ENCODE results near the gene GPATCH8. TPM values are rescaled to one million over a fixed set of nuclear protein-coding genes. Genes with fewer than 3 reads are reported as not detected.

The GPATCH8 gene
- polyA plus RNA-seq, 1 donor (not counting 4 experiments of a cell fraction or from before 2014, with no cell fraction given): 15.1 TPM

DNA sequence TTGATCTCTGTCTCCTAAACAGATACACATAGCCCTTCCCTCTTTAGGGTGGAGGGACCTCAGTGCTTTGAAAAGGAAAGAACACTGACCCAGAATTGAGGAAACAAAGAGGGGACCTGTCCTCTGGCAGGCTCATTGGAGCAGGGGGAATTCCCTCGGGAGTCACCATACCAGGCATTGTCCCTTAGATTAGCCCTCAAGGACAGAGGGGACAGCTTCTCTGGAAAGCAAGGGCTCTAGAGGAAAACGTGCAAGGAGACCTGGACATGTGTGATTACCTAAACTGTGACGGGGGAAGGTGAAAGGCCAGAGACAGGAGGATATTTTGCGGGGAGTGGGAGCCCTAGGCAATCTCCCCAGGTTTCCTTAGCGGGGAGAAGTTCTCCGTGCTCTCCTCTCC lies 46.5 kb upstream of the GPATCH8 start:
- Histone ChIP-seq H3K4me3 (ENCODE audit: control insufficient read depth in 2 of 3, extremely low read depth in 1 of 3, insufficient read depth in 2 of 3, low read depth in 1 of 3, low read length in 3 of 3) (no peak overlapping the region), H3K9me1 (ENCODE audit: control insufficient read depth, extremely low read depth, insufficient read depth, low read length) (no peaks in the 10 kb centered on the region), H3K4me1 (ENCODE audit: control insufficient read depth, extremely low read depth, insufficient read depth, low read length) (peaks cover 29% of the 10 kb centered on the region), H3K36me3 (ENCODE audit: control insufficient read depth in 2 of 2, extremely low read depth in 1 of 2, insufficient read depth in 2 of 2, low read length in 2 of 2) (no peaks in the 10 kb centered on the region), H3K79me2 (ENCODE audit: control insufficient read depth, insufficient read depth, low read length) (no peaks in the 10 kb centered on the region), H3K27me3 (ENCODE audit: control insufficient read depth, extremely low read depth, insufficient read depth, low read length) (no peaks in the 10 kb centered on the region), H3K4me2 (ENCODE audit: control insufficient read depth, extremely low read depth, insufficient read depth, low read depth, low read length) (no peak overlapping the region), H2AFZ (ENCODE audit: control insufficient read depth, low read length) (no peak overlapping the region), H4K20me1 (ENCODE audit: control insufficient read depth, extremely low read depth, insufficient read depth, low read length) (no peaks in the 10 kb centered on the region), H3K9ac (ENCODE audit: control insufficient read depth, extremely low read depth, insufficient read depth, low read length) (no peak overlapping the region), H3K27ac (ENCODE audit: control insufficient read depth, insufficient read depth, low read length) (no peak overlapping the region), H3K9me3 (ENCODE audit: control insufficient read depth, low read depth, low read length) (no peaks in the 10 kb centered on the region)
- FAIRE-seq (no peak), DNase-seq (ENCODE audit: low read depth, low spot score) (no peak)
- TF ChIP-seq CTCF (optimal IDR thresholded peaks at IDR 0.05 in 1 of 3, IDR thresholded peaks at IDR 0.05 in 1 of 3, conservative IDR thresholded peaks at IDR 0.05 in 1 of 3; ENCODE audit: extremely low read depth in 1 of 3, insufficient read depth in 2 of 3, low read length in 3 of 3): no peak
- TF ChIP-seq EZH2 (IDR thresholded peaks at IDR 0.05; ENCODE audit: low read length): no peak
- dilution Hi-C loops (cut with MboI; ENCODE audit: extremely low pct_ligation_motif_present, low sequenced_read_pairs): no loop called here

GRCh38 chr17:44548376-44549230 lies 45.4 kb upstream of the GPATCH8 start:
- Histone ChIP-seq H3K4me1 (ENCODE audit: control insufficient read depth, extremely low read depth, insufficient read depth, low read length) (peaks cover 40% of the 10 kb centered on the region), H4K20me1 (ENCODE audit: control insufficient read depth, extremely low read depth, insufficient read depth, low read length) (no peaks in the 10 kb centered on the region), H3K4me3 (ENCODE audit: control insufficient read depth in 2 of 3, extremely low read depth in 1 of 3, insufficient read depth in 2 of 3, low read depth in 1 of 3, low read length in 3 of 3) (no peak overlapping the region), H3K36me3 (ENCODE audit: control insufficient read depth in 2 of 2, extremely low read depth in 1 of 2, insufficient read depth in 2 of 2, low read length in 2 of 2) (no peaks in the 10 kb centered on the region), H3K27ac (ENCODE audit: control insufficient read depth, insufficient read depth, low read length) (no peak overlapping the region), H3K79me2 (ENCODE audit: control insufficient read depth, insufficient read depth, low read length) (no peaks in the 10 kb centered on the region), H3K27me3 (ENCODE audit: control insufficient read depth, extremely low read depth, insufficient read depth, low read length) (no peaks in the 10 kb centered on the region), H3K4me2 (ENCODE audit: control insufficient read depth, extremely low read depth, insufficient read depth, low read depth, low read length) (no peak overlapping the region), H3K9me3 (ENCODE audit: control insufficient read depth, low read depth, low read length) (no peaks in the 10 kb centered on the region), H3K9me1 (ENCODE audit: control insufficient read depth, extremely low read depth, insufficient read depth, low read length) (no peaks in the 10 kb centered on the region), H2AFZ (ENCODE audit: control insufficient read depth, low read length) (no peak overlapping the region), H3K9ac (ENCODE audit: control insufficient read depth, extremely low read depth, insufficient read depth, low read length) (no peak overlapping the region)
- FAIRE-seq: peak; percentile 5
- TF ChIP-seq EZH2 (IDR thresholded peaks at IDR 0.05; ENCODE audit: low read length) (no peak), CTCF (optimal IDR thresholded peaks at IDR 0.05 in 1 of 3, IDR thresholded peaks at IDR 0.05 in 1 of 3, conservative IDR thresholded peaks at IDR 0.05 in 1 of 3; ENCODE audit: extremely low read depth in 1 of 3, insufficient read depth in 2 of 3, low read length in 3 of 3) (no peak)
- dilution Hi-C loops (cut with MboI; ENCODE audit: extremely low pct_ligation_motif_present, low sequenced_read_pairs): no loop called here
- no peak for DNase-seq (ENCODE audit: low read depth, low spot score)

Measured in keratinocyte (primary cell).